Measurements from ENCODE around the gene PRR18.

GRCh38 chr6:166279393-166279679, 28.9 kb downstream of the PRR18 start:
- TF ChIP-seq, protein P1, sequence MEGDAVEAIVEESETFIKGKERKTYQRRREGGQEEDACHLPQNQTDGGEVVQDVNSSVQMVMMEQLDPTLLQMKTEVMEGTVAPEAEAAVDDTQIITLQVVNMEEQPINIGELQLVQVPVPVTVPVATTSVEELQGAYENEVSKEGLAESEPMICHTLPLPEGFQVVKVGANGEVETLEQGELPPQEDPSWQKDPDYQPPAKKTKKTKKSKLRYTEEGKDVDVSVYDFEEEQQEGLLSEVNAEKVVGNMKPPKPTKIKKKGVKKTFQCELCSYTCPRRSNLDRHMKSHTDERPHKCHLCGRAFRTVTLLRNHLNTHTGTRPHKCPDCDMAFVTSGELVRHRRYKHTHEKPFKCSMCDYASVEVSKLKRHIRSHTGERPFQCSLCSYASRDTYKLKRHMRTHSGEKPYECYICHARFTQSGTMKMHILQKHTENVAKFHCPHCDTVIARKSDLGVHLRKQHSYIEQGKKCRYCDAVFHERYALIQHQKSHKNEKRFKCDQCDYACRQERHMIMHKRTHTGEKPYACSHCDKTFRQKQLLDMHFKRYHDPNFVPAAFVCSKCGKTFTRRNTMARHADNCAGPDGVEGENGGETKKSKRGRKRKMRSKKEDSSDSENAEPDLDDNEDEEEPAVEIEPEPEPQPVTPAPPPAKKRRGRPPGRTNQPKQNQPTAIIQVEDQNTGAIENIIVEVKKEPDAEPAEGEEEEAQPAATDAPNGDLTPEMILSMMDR (IDR thresholded peaks at IDR 0.05) = no peak
- no peak for TF ChIP-seq POLR2A (IDR thresholded peaks at IDR 0.05)
